H1 (cell line): Measurements from ENCODE around the gene ELFN1. TPM values are rescaled to one million over a fixed set of nuclear protein-coding genes. Genes with fewer than 3 reads are reported as not detected.

Experiments used
- CTCF ChIA-PET: fragments of 300-600 bp; sonication (Branson Sonifier 250); formaldehyde crosslinking; loops from one replicate; lab custom pipeline; 2021; ENCODE audit not compliant: partially characterized antibody; lab: Charles Lee
- POLR2A ChIA-PET: fragments of 300-600 bp; sonication (Branson Sonifier 250); formaldehyde crosslinking; loops from one replicate; lab custom pipeline; 2021; ENCODE audit warnings: inconsistent platforms; ENCODE audit not compliant: partially characterized antibody; lab: Charles Lee
- DNase-seq, 2 experiments: peaks; one replicate each; pipeline versions ENCODE4 v3.0.0 to v3.0.0-alpha.2; 2010 to 2022; ENCODE audit warnings: low spot score in 2 of 2, low read depth in 1 of 2, mixed read lengths in 1 of 2
- FAIRE-seq: peaks from 2 replicates; lab custom pipeline; 2011; peaks lifted over from hg19 to GRCh38; lab: Jason Lieb, UNC
- H2AFZ ChIP-seq: 2 replicates; pipeline ENCODE4 v1.8.1; 2012; ENCODE audit warnings: low read length, inconsistent platforms
- H2AK5ac ChIP-seq: 2 replicates; pipeline ENCODE4 v1.6.1; 2013; ENCODE audit warnings: low read depth, low read length
- H2BK120ac ChIP-seq: replicated peaks from 2 replicates; pipeline ENCODE3; 2013; ENCODE audit warnings: low read depth, low read length, inconsistent platforms
- H2BK12ac ChIP-seq: 2 replicates; pipeline ENCODE4 v1.6.1; 2013; ENCODE audit warnings: low read depth, low read length
- H2BK15ac ChIP-seq: 2 replicates; pipeline ENCODE4 v1.6.1; 2013; ENCODE audit warnings: low read length
- H2BK20ac ChIP-seq: 2 replicates; pipeline ENCODE4 v1.6.1; 2013; ENCODE audit warnings: low read length
- H2BK5ac ChIP-seq: 2 replicates; pipeline ENCODE4 v1.6.1; 2013; ENCODE audit warnings: low read depth, low read length
- H3K14ac ChIP-seq: 2 replicates; pipeline ENCODE4 v1.6.1; 2013; ENCODE audit warnings: inconsistent platforms; ENCODE audit not compliant: insufficient read length
- H3K18ac ChIP-seq: 2 replicates; pipeline ENCODE4 v1.6.1; 2013; ENCODE audit warnings: low read length; ENCODE audit errors: extremely low read depth
- H3K23ac ChIP-seq: 2 replicates; pipeline ENCODE4 v1.6.1; 2013; ENCODE audit warnings: inconsistent platforms; ENCODE audit not compliant: insufficient read length
- H3K23me2 ChIP-seq: 2 replicates; pipeline ENCODE4 v1.6.1; 2013; ENCODE audit warnings: low read depth, low read length
- H3K27ac ChIP-seq: 2 replicates; pipeline ENCODE4 v1.6.1; 2011; ENCODE audit warnings: low read depth, low read length, inconsistent platforms
- H3K27me3 ChIP-seq, 4 experiments: replicated peaks in 1 of 4; 1 replicate in 1 of 4; 2 replicates in 3 of 4; pipeline versions ENCODE4 v1.6.1 to v1.8.1; 2011 to 2013; ENCODE audit warnings: low read length in 3 of 4, mild to moderate bottlenecking in 3 of 4, inconsistent platforms in 2 of 4, mixed read lengths in 2 of 4, moderate library complexity in 1 of 4; ENCODE audit not compliant: control insufficient read depth in 3 of 4, insufficient read depth in 3 of 4; ENCODE audit errors: extremely low read depth in 1 of 4
- H3K36me3 ChIP-seq, 4 experiments: 2 replicates each; pipeline versions ENCODE4 v1.6.1 to v1.8.1; 2011 to 2013; ENCODE audit warnings: mild to moderate bottlenecking in 4 of 4, low read length in 3 of 4, moderate library complexity in 2 of 4, control low read depth in 1 of 4, inconsistent platforms in 1 of 4; ENCODE audit not compliant: insufficient read depth in 4 of 4, control insufficient read depth in 2 of 4
- H3K4ac ChIP-seq: replicated peaks from 2 replicates; pipeline ENCODE3; 2013; ENCODE audit warnings: low read length, low read depth, mixed read lengths, inconsistent platforms; ENCODE audit not compliant: insufficient read length
- H3K4me1 ChIP-seq, 4 experiments: replicated peaks in 1 of 4; 1 replicate in 1 of 4; 2 replicates in 3 of 4; pipeline versions ENCODE4 v1.6.1 to v1.8.1; 2011 to 2013; ENCODE audit warnings: low read length in 3 of 4, inconsistent platforms in 2 of 4, mixed read lengths in 1 of 4; ENCODE audit not compliant: insufficient read depth in 4 of 4, control insufficient read depth in 3 of 4
- H3K4me2 ChIP-seq, 2 experiments: 2 replicates each; pipeline versions ENCODE4 v1.6.1 to v1.8.1; 2011 to 2013; ENCODE audit warnings: low read depth in 2 of 2, low read length in 2 of 2, control low read depth in 1 of 2, inconsistent platforms in 1 of 2, mild to moderate bottlenecking in 1 of 2; ENCODE audit not compliant: insufficient read depth in 1 of 2
- H3K4me3 ChIP-seq, 4 experiments: fragments of 200-600, 300-600 bp in 1 of 4; sonication (generic), shearing (Covaris generic), sonication (Bioruptor Twin) in 1 of 4; 2 replicates each; pipeline versions ENCODE4 v1.5.1 to v1.8.1; 2011 to 2016; ENCODE audit warnings: low read length in 4 of 4, low read depth in 3 of 4, control low read depth in 2 of 4, inconsistent platforms in 2 of 4, mild to moderate bottlenecking in 2 of 4, mixed read lengths in 1 of 4, moderate library complexity in 1 of 4; ENCODE audit not compliant: insufficient read depth in 2 of 4; ENCODE audit errors: extremely low read depth in 1 of 4
- H3K56ac ChIP-seq: replicated peaks from 2 replicates; pipeline ENCODE3; 2013; ENCODE audit warnings: low read depth, mild to moderate bottlenecking, mixed read lengths, low read length, inconsistent platforms; ENCODE audit not compliant: insufficient read length
- H3K79me1 ChIP-seq: 2 replicates; pipeline ENCODE4 v1.6.1; 2013; ENCODE audit warnings: low read depth, low read length, control low read depth
- H3K79me2 ChIP-seq, 2 experiments: 2 replicates each; pipeline versions ENCODE4 v1.6.1 to v1.8.1; 2012 to 2013; ENCODE audit warnings: low read length in 2 of 2, mild to moderate bottlenecking in 2 of 2, inconsistent platforms in 1 of 2; ENCODE audit not compliant: insufficient read depth in 2 of 2, control insufficient read depth in 1 of 2
- H3K9ac ChIP-seq, 4 experiments: replicated peaks in 1 of 4; 1 replicate in 1 of 4; 2 replicates in 3 of 4; pipeline versions ENCODE4 v1.6.1 to v1.8.1; 2011 to 2013; ENCODE audit warnings: low read depth in 3 of 4, low read length in 3 of 4, control low read depth in 2 of 4, mild to moderate bottlenecking in 2 of 4, moderate library complexity in 2 of 4, inconsistent platforms in 1 of 4; ENCODE audit errors: extremely low read depth in 1 of 4
- H3K9me3 ChIP-seq, 2 experiments: 2 replicates each; pipeline versions ENCODE4 v1.6.1 to v1.8.1; 2012 to 2013; ENCODE audit warnings: mild to moderate bottlenecking in 2 of 2, moderate library complexity in 2 of 2, control low read depth in 1 of 2, inconsistent platforms in 1 of 2, low read depth in 1 of 2, low read length in 1 of 2, mixed read lengths in 1 of 2; ENCODE audit not compliant: insufficient read depth in 2 of 2
- H4K20me1 ChIP-seq, 2 experiments: replicated peaks in 1 of 2; 2 replicates each; pipeline versions ENCODE3 to v1.8.1; 2011 to 2013; ENCODE audit warnings: inconsistent platforms in 2 of 2, low read length in 2 of 2, mild to moderate bottlenecking in 1 of 2; ENCODE audit not compliant: insufficient read depth in 2 of 2, control insufficient read depth in 1 of 2
- H4K5ac ChIP-seq: 2 replicates; pipeline ENCODE4 v1.6.1; 2013; ENCODE audit warnings: low read length, low read depth, mixed read lengths, inconsistent platforms; ENCODE audit not compliant: insufficient read length
- H4K8ac ChIP-seq: 2 replicates; pipeline ENCODE4 v1.8.0; 2013; ENCODE audit warnings: mild to moderate bottlenecking, moderate library complexity, low read length, inconsistent platforms; ENCODE audit not compliant: insufficient read depth; ENCODE audit errors: extremely low read depth
- H4K91ac ChIP-seq: replicated peaks from 2 replicates; pipeline ENCODE3; 2013; ENCODE audit warnings: low read length, mixed read lengths, inconsistent platforms; ENCODE audit not compliant: insufficient read length
- ASH2L ChIP-seq: fragments of 200-600, 300-600 bp; sonication (generic); IDR thresholded peaks from one replicate; pipeline ENCODE4 v1.7.1; 2017; ENCODE audit warnings: low read length
- CBX5 ChIP-seq: fragments of 300-800, 300-1000 bp; sonication (generic); IDR thresholded peaks from 2 replicates; pipeline ENCODE4 v1.7.1; 2016; ENCODE audit warnings: antibody characterized with exemption, low read length, low read depth
- CREB1 ChIP-seq: IDR thresholded peaks from 2 replicates; pipeline ENCODE4 v1.6.1; 2012; ENCODE audit warnings: inconsistent platforms
- CTBP2 ChIP-seq: IDR thresholded peaks from 2 replicates; pipeline ENCODE4 v1.7.0; 2011; ENCODE audit warnings: borderline replicate concordance, mild to moderate bottlenecking, moderate library complexity, mixed read lengths, low read length; ENCODE audit not compliant: insufficient read depth, insufficient read length
- CTCF ChIP-seq, 3 experiments: IDR thresholded peaks; 1 replicate in 2 of 3; 2 replicates in 1 of 3; pipeline versions ENCODE4 v1.5.1 to v1.6.1; 2011; ENCODE audit warnings: low read length in 3 of 3, mild to moderate bottlenecking in 3 of 3, inconsistent platforms in 2 of 3, low read depth in 1 of 3, moderate library complexity in 1 of 3; ENCODE audit not compliant: insufficient read depth in 1 of 3; ENCODE audit errors: control extremely low read depth in 1 of 3
- HDAC6 ChIP-seq: IDR thresholded peaks from one replicate; pipeline ENCODE4 v1.7.1; 2012; ENCODE audit warnings: low read depth, mild to moderate bottlenecking, inconsistent platforms, low read length, moderate library complexity
- KDM5A ChIP-seq: fragments of 200-600 bp; IDR thresholded peaks from 2 replicates; pipeline ENCODE4 v1.7.1; 2012; ENCODE audit warnings: mild to moderate bottlenecking, low read length, inconsistent platforms, mixed read lengths
- PHF8 ChIP-seq: fragments of 200-600 bp; sonication (generic); conservative IDR thresholded peaks from 2 replicates; pipeline ENCODE4 v1.7.1; 2012; ENCODE audit warnings: low read depth, mild to moderate bottlenecking, inconsistent platforms, low read length, moderate library complexity
- POLR2AphosphoS5 ChIP-seq: IDR thresholded peaks from 2 replicates; pipeline ENCODE4 v1.6.1; 2011; ENCODE audit warnings: low read depth, low read length
- SP2 ChIP-seq: IDR thresholded peaks from 2 replicates; pipeline ENCODE4 v1.6.1; 2012; ENCODE audit warnings: mild to moderate bottlenecking, low read length, inconsistent platforms
- TCF12 ChIP-seq: IDR thresholded peaks from 2 replicates; pipeline ENCODE4 v1.6.1; 2011; ENCODE audit warnings: low read depth, mild to moderate bottlenecking, low read length
- WGBS, 2 experiments: shearing (Covaris generic) in 1 of 2; methylation state at CpG; one replicate each; pipeline versions ENCODE4 v1.1.6 to v1.1.7; 2013 to 2015; ENCODE audit warnings: low lambda C conversion rate in 2 of 2, mixed read lengths in 2 of 2, inconsistent platforms in 1 of 2, low coverage in 1 of 2, missing lambda C conversion rate in 1 of 2; ENCODE audit not compliant: insufficient replicate concordance in 2 of 2, insufficient coverage in 1 of 2, insufficient read length in 1 of 2; ENCODE audit errors: extremely low coverage in 1 of 2, missing lambda C conversion rate in 1 of 2; 5-methylcytosine and 5-hydroxymethylcytosine counted together
- polyA plus RNA-seq, 7 experiments: library from polyadenylated mRNA; depleted of rRNA in 3 of 7; stranded (reverse) in 5 of 7; unstranded in 2 of 7; fragments of >200 nt in 5 of 7; fragments of 200-250 nt in 2 of 7; gene quantifications; 1 replicate in 5 of 7; 2 replicates in 1 of 7; 4 replicates in 1 of 7; pipeline versions ENCODE4 v1.2.1 to v1.2.3, GENCODE V29; 2011 to 2013; ENCODE audit warnings: missing spikeins in 2 of 7, mixed read lengths in 2 of 7
- total RNA-seq: library from RNA; stranded (reverse); fragmentation: NEBNext Ultra II Directional; extraction: Animal tissue kit (Norgen Biotek cat#: 25700); gene quantifications from 2 replicates; pipeline ENCODE4 v1.2.1, GENCODE V29; 2021
- TF ChIP-seq, protein P1 (sequence below): IDR thresholded peaks from 2 replicates; pipeline ENCODE4 v1.6.1; 2012; ENCODE audit warnings: inconsistent platforms

ELFN1 gene
- total and polyA plus RNA-seq, 2 of the 8 experiments (the other 6 are each of a cell fraction or from before 2014, with no cell fraction given) = 2.0 to 4.5 TPM

GRCh38 chr7:1717095-1717483 is 47.0 kb downstream of the ELFN1 start:
- POLR2A ChIA-PET = no interaction called here
- WGBS, 2 experiments = 87% methylated on average over 10 of the region's 10 CpGs; no CpG with 5 or more reads in 1 of the 2 experiments
- no peak for TF ChIP-seq TCF12
- no peak for TF ChIP-seq PHF8
- TF ChIP-seq CTBP2 = no peak
- TF ChIP-seq ASH2L = no peak
- no peak for TF ChIP-seq KDM5A
- no peak for TF ChIP-seq CREB1
- TF ChIP-seq POLR2AphosphoS5 = no peak
- no peak for TF ChIP-seq HDAC6
- TF ChIP-seq, protein P1, sequence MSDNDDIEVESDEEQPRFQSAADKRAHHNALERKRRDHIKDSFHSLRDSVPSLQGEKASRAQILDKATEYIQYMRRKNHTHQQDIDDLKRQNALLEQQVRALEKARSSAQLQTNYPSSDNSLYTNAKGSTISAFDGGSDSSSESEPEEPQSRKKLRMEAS = no peak
- TF ChIP-seq CTCF (IDR thresholded peaks at IDR 0.05; ENCODE audit: control extremely low read depth in 1 of 3, insufficient read depth in 1 of 3, low read depth in 1 of 3, low read length in 3 of 3) = no peak
- TF ChIP-seq SP2 = no peak
- no peak for TF ChIP-seq CBX5

More at GRCh38 chr7:1717095-1717483, 47.0 kb downstream of the ELFN1 start:
- no peak overlapping the region for H3K9ac ChIP-seq
- no peak overlapping the region; the same call in 1 of the 2 replicates for H2AK5ac ChIP-seq
- no peak overlapping the region for H4K8ac ChIP-seq
- no peak overlapping the region for H4K5ac ChIP-seq
- H2BK12ac ChIP-seq = peak overlapping the region; percentile 39; the same call in 1 of the 2 replicates
- no peak overlapping the region for H3K4me2 ChIP-seq
- H3K14ac ChIP-seq = no peak overlapping the region
- H3K4me3 ChIP-seq = no peak overlapping the region
- H2BK120ac ChIP-seq = no peak overlapping the region
- 0 out of 2 replicates have a peak overlapping the region, but pooled peaks have one; percentile 9 for H3K18ac ChIP-seq
- no peaks in the 10 kb centered on the region for H3K23me2 ChIP-seq
- H2AFZ ChIP-seq = no peak overlapping the region
- H3K36me3 ChIP-seq = no peaks in the 10 kb centered on the region
- no peak overlapping the region for H3K27ac ChIP-seq
- no peaks in the 10 kb centered on the region for H3K27me3 ChIP-seq
- DNase-seq (no peak), FAIRE-seq (no peak)
- H3K9me3 ChIP-seq = no peaks in the 10 kb centered on the region
- no peak overlapping the region for H3K56ac ChIP-seq
- H3K4ac ChIP-seq = no peak overlapping the region
- peak overlapping the region; percentile 64 for H4K91ac ChIP-seq
- H2BK15ac ChIP-seq = peak overlapping the region; percentile 18; the same call in 1 of the 2 replicates
- H2BK5ac ChIP-seq = peak overlapping the region; percentile 66; the same call in 1 of the 2 replicates
- H3K4me1 ChIP-seq = peaks cover 0 to 36% (median 28%) of the 10 kb centered on the region in 4 experiments; a peak in 6 of 7 replicates
- no peaks in the 10 kb centered on the region for H4K20me1 ChIP-seq
- no peak overlapping the region for H2BK20ac ChIP-seq
- no peak overlapping the region for H3K23ac ChIP-seq
- no peaks in the 10 kb centered on the region for H3K79me2 ChIP-seq
- no peaks in the 10 kb centered on the region for H3K79me1 ChIP-seq
- CTCF ChIA-PET = interaction anchor here (0.8 to 1.9 kb wide), 4 partner anchors 9 to 299 kb away, joined by 3 to 7 read pairs (median 4); no protein-coding TSS in a partner anchor
